AG04450 (cell line): ENCODE results near the gene FNBP1L. TPM values are rescaled to one million over a fixed set of nuclear protein-coding genes. Genes with fewer than 3 reads are reported as not detected.

ENCODE experiments used
- CTCF ChIA-PET: fragments of 300-600, 350-600 bp; formaldehyde crosslinking; extraction: SDS; loops from one replicate; lab custom pipeline; 2022; ENCODE audit warnings: antibody characterized with exemption, inconsistent platforms; lab: Charles Lee
- POLR2A ChIA-PET: fragments of 350-600 bp; formaldehyde crosslinking; extraction: SDS; loops from one replicate; lab custom pipeline; 2021; ENCODE audit warnings: antibody characterized with exemption, inconsistent platforms; lab: Yijun Ruan, JAX
- DNase-seq: peaks from one replicate; pipeline ENCODE4 v3.0.0-alpha.2; 2011; ENCODE audit warnings: low read depth, low spot score
- H3K27ac ChIP-seq: one replicate; pipeline ENCODE4 v1.5.1; 2012; ENCODE audit warnings: low read depth, low read length, control low read depth
- H3K27me3 ChIP-seq: one replicate; pipeline ENCODE4 v1.6.0; 2012; ENCODE audit warnings: low read length; ENCODE audit not compliant: control insufficient read depth, insufficient read depth
- H3K4me3 ChIP-seq: 2 replicates; pipeline ENCODE4 v1.5.1; 2011; ENCODE audit warnings: mild to moderate bottlenecking, low read depth, low read length, control low read depth
- H3K9me3 ChIP-seq: 2 replicates; pipeline ENCODE4 v1.5.1; 2012; ENCODE audit warnings: low read length; ENCODE audit not compliant: control insufficient read depth, insufficient read depth
- polyA plus RNA-seq: library from polyadenylated mRNA; depleted of rRNA; stranded (reverse); fragments of >200 nt; gene quantifications from 2 replicates; pipeline ENCODE4 v1.2.3, GENCODE V29; 2011; rRNA removed
- small RNA-seq: library from RNA; depleted of rRNA; stranded (forward); fragments of <200 nt; gene quantifications from one replicate; pipeline ENCODE3, GENCODE V24; 2012; ENCODE audit warnings: low read depth; ENCODE audit not compliant: insufficient read length
- TF ChIP-seq, protein P1 (sequence below): IDR thresholded peaks from 2 replicates; pipeline ENCODE4 v1.5.1; 2011; ENCODE audit warnings: low read depth, low read length, control low read depth, inconsistent platforms

The FNBP1L gene
- polyA plus RNA-seq, 1 experiment = 24.1 TPM

DNA sequence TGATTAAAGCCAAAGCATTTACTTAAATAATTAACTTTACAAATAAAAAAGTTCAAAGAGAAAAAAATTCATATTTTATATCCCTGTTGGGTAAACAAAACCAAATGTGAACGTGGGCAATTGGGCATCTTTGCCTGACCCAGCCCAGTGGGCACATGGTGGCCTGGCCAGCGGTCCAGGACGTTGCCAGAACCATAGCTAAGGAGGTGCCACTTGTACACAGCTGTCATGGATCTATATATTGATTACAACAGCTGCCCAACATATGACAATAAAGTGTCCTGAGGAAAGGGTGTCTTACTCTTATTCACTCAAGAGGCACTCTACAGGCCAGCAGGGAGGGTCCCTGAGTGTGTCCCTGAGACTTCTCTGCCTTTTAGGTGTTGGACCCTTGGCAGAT is 155.2 kb downstream of the FNBP1L start:
- Histone ChIP-seq H3K4me3 (no peak overlapping the region), H3K27ac (no peak overlapping the region), H3K27me3 (no peaks in the 10 kb centered on the region), H3K9me3 (no peaks in the 10 kb centered on the region)
- TF ChIP-seq, protein P1, sequence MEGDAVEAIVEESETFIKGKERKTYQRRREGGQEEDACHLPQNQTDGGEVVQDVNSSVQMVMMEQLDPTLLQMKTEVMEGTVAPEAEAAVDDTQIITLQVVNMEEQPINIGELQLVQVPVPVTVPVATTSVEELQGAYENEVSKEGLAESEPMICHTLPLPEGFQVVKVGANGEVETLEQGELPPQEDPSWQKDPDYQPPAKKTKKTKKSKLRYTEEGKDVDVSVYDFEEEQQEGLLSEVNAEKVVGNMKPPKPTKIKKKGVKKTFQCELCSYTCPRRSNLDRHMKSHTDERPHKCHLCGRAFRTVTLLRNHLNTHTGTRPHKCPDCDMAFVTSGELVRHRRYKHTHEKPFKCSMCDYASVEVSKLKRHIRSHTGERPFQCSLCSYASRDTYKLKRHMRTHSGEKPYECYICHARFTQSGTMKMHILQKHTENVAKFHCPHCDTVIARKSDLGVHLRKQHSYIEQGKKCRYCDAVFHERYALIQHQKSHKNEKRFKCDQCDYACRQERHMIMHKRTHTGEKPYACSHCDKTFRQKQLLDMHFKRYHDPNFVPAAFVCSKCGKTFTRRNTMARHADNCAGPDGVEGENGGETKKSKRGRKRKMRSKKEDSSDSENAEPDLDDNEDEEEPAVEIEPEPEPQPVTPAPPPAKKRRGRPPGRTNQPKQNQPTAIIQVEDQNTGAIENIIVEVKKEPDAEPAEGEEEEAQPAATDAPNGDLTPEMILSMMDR = no peak
- POLR2A ChIA-PET = no interaction called here
- DNase-seq = no peak
- CTCF ChIA-PET = no interaction called here

GRCh38 chr1:93603601-93604000 is 155.7 kb downstream of the FNBP1L start:
- CTCF ChIA-PET = no interaction called here
- H3K9me3 ChIP-seq = no peaks in the 10 kb centered on the region
- TF ChIP-seq, protein P1 = no peak
- POLR2A ChIA-PET = no interaction called here
- no peak overlapping the region for H3K27ac ChIP-seq
- H3K27me3 ChIP-seq = no peaks in the 10 kb centered on the region
- no peak for DNase-seq
- H3K4me3 ChIP-seq = no peak overlapping the region

Small RNA genes lying within 50 kb of the gene (small RNA-seq; reads per million reads assigned to genes)
- 1.1 reads per million for gene RNA5SP53

Other genes with a start within 250 kb of the FNBP1L start
- 36.1 and 44.9 TPM in 2 replicates for gene DR1, start 102.2 kb upstream of the FNBP1L start, polyA plus RNA-seq
- gene BCAR3, start 233.7 kb downstream of the FNBP1L start, polyA plus RNA-seq = 20.6 and 24.9 TPM in 2 replicates